HFF-Myc (cell line): ENCODE data around the gene AGAP1.

ENCODE experiments used
- DNase-seq: peaks from one replicate; pipeline ENCODE4 v3.0.0-alpha.2; 2011; ENCODE audit warnings: low read depth; ENCODE audit errors: extremely low read depth
- H3K4me3 ChIP-seq: replicated peaks from 2 replicates; pipeline ENCODE4 v1.5.1; 2011; ENCODE audit warnings: low read depth, mild to moderate bottlenecking, control low read depth, low read length
- CTCF ChIP-seq: IDR thresholded peaks from 2 replicates; pipeline ENCODE4 v1.5.1; 2012; ENCODE audit warnings: mild to moderate bottlenecking, low read depth, low read length, control low read depth; ENCODE audit errors: missing control alignments

Gene AGAP1

GRCh38 chr2:236179236-236180075, 685.6 kb downstream of the AGAP1 start:
- no peak for TF ChIP-seq CTCF
- DNase-seq = no peak
- H3K4me3 ChIP-seq = no peak overlapping the region

GRCh38 chr2:236180076-236180816, 686.4 kb downstream of the AGAP1 start:
- TF ChIP-seq CTCF = no peak
- no peak for DNase-seq
- no peak overlapping the region for H3K4me3 ChIP-seq

- H3K4me3 ChIP-seq = no peak overlapping the region
- peak; percentile 25 for DNase-seq
- TF ChIP-seq CTCF = peak; percentile 76
These were observed 687.1 kb downstream of the AGAP1 start for GRCh38 chr2:236180831-236181453.
